LNCaP clone FGC (cell line): ENCODE data around the gene PGS1.

Experiments
- DNase-seq: peaks from one replicate; pipeline ENCODE4 v3.0.0-alpha.2; 2011; ENCODE audit warnings: low read depth
- H3K4me3 ChIP-seq: 2 replicates; pipeline ENCODE4 v1.5.1; 2011; ENCODE audit warnings: mild to moderate bottlenecking, low read depth, low read length, control low read depth
- TF ChIP-seq, protein P1 (sequence below): IDR thresholded peaks from 2 replicates; pipeline ENCODE4 v1.5.1; 2012; ENCODE audit warnings: mild to moderate bottlenecking; ENCODE audit not compliant: control insufficient read depth, insufficient read depth; ENCODE audit errors: extremely low read depth

PGS1 gene

DNA sequence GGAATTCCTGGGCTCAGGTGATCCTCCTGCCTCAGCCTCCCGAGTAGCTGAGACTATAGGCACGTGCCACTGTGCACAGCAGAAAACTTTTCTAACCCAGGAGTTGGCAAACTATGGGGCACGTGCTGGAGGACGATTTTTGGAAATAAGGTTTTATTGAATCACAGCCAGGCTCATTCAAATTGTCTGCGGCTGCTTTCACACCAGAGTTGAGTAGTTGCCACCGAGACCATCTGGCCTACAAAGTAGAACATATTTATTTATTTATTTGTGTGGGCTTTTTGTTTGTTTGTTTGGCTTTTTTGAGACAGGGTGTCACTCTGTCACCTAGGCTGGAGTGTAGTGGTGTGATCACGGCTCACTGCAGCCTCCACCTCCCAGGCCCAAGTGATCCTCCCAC lies 7.4 kb upstream of the PGS1 start:
- H3K4me3 ChIP-seq, result no peak overlapping the region
- DNase-seq, result no peak
- TF ChIP-seq, protein P1, sequence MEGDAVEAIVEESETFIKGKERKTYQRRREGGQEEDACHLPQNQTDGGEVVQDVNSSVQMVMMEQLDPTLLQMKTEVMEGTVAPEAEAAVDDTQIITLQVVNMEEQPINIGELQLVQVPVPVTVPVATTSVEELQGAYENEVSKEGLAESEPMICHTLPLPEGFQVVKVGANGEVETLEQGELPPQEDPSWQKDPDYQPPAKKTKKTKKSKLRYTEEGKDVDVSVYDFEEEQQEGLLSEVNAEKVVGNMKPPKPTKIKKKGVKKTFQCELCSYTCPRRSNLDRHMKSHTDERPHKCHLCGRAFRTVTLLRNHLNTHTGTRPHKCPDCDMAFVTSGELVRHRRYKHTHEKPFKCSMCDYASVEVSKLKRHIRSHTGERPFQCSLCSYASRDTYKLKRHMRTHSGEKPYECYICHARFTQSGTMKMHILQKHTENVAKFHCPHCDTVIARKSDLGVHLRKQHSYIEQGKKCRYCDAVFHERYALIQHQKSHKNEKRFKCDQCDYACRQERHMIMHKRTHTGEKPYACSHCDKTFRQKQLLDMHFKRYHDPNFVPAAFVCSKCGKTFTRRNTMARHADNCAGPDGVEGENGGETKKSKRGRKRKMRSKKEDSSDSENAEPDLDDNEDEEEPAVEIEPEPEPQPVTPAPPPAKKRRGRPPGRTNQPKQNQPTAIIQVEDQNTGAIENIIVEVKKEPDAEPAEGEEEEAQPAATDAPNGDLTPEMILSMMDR, result no peak

- no peak for DNase-seq
- H3K4me3 ChIP-seq, result no peak overlapping the region
- TF ChIP-seq, protein P1, result no peak
Observed at GRCh38 chr17:78372841-78373240, 5.6 kb upstream of the PGS1 start.

- DNase-seq, result no peak
- H3K4me3 ChIP-seq, result no peak overlapping the region
- TF ChIP-seq, protein P1, result no peak
Observed at GRCh38 chr17:78374189-78374588, 4.3 kb upstream of the PGS1 start.

DNA sequence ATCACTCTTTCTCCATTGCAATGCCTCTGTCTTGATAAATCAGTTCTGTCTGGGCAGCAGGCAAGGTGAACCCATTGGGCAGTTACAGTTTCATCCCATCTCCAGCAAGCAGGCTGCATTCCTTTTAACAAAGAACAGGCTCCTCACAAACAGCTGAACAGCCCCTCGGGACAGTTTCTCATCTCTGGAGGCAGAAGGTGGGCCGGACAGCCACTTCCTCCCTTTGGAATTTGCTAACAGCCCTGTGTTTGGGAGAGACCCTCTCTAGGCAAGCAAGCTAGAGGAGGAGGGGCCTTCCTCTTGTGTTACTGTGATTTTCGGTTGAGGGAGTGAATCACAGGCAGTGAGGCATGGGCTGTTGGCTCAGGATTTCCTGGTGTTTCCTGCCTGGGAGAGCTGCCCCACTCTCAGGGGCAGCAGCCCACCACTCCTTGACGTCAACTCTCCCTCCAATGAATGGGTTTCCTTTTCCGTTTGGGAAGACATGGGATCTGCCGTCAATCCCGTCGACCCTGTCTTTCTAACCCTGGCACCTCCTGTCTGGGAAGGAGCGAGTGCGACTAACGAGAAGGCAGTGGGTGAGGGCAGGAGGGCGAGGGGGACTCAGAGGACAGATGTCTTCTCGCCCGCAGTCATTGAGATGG lies 3.7 kb upstream of the PGS1 start:
- TF ChIP-seq, protein P1, result no peak
- DNase-seq, result no peak
- no peak overlapping the region for H3K4me3 ChIP-seq

DNA sequence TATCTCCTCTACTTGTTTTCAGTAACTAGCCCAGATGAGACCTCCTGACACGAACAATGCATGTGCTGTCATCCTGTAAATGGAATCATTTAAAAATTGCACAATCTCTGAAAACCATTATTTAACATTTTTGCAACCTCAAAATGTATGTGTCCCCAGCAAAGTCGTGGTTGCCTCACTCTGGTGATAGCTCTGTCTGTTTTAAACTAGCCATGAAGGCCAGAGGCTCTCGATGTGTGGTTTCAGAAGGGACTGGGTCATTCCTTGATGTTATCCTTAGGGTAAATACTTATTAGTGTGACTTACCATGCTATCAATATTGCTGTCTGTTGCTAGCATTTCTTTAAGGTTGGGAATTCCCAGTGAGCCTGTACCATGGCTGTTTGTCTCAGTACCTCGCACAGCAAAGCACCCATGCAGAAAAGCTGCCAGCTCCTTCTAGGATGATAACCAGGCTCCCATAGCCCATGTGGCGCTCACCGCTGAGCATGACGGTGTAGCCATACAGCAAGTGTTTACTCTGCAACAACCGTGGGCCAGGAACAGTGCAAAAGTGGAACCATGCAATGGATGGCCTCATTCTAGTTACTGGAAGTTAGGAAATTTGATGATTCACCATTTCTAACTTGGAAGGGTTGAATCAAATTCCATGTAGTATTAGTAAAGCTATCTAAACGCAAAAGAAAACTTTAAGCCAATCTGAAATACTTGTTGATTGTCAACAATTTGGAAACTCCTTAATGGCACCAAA lies 2.9 kb upstream of the PGS1 start:
- no peak for DNase-seq
- no peak overlapping the region for H3K4me3 ChIP-seq

GRCh38 chr17:78376161-78376560 lies 2.3 kb upstream of the PGS1 start:
- TF ChIP-seq, protein P1, result no peak
- no peak for DNase-seq
- no peak overlapping the region for H3K4me3 ChIP-seq

More for the DNA sequence above, 2.9 kb upstream of the PGS1 start:
- TF ChIP-seq, protein P1, result no peak
